HG02763 (cell line): Measurements from ENCODE around the gene ACVR1B.
A peak's percentile ranks its signal among the peaks of the same experiment; 100 is the strongest.

Source experiments
- ATAC-seq: cut with Tn5 transposase; IDR thresholded peaks from one replicate; pipeline ENCODE4 v1.9.1; 2021; ENCODE audit warnings: mild to moderate bottlenecking, moderate library complexity; ENCODE audit not compliant: unreplicated experiment

The ACVR1B gene

GRCh38 chr12:52020539-52021336 is 69.2 kb downstream of the ACVR1B start:
- ATAC-seq: no peak

GRCh38 chr12:52022841-52023181 is 71.3 kb downstream of the ACVR1B start:
- ATAC-seq: no peak

- ATAC-seq: no peak
Measured at GRCh38 chr12:52023182-52023975, 71.9 kb downstream of the ACVR1B start.

- no peak for ATAC-seq
Measured at GRCh38 chr12:52023976-52024688, 72.6 kb downstream of the ACVR1B start.

GRCh38 chr12:52024845-52025230 is 73.3 kb downstream of the ACVR1B start:
- no peak for ATAC-seq

GRCh38 chr12:52026263-52026662 is 74.8 kb downstream of the ACVR1B start:
- no peak for ATAC-seq

- no peak for ATAC-seq
Measured at GRCh38 chr12:52027085-52027843, 75.8 kb downstream of the ACVR1B start.

GRCh38 chr12:52029685-52030084 is 78.2 kb downstream of the ACVR1B start:
- ATAC-seq: no peak

GRCh38 chr12:52032446-52032803 is 80.9 kb downstream of the ACVR1B start:
- no peak for ATAC-seq

- peak; percentile 91 for ATAC-seq
Measured at GRCh38 chr12:52032804-52033445, 81.4 kb downstream of the ACVR1B start.

GRCh38 chr12:52033446-52034140 is 82.1 kb downstream of the ACVR1B start:
- no peak for ATAC-seq

GRCh38 chr12:52035190-52035589 is 83.7 kb downstream of the ACVR1B start:
- ATAC-seq: no peak

- no peak for ATAC-seq
Measured at GRCh38 chr12:52035926-52036325, 84.4 kb downstream of the ACVR1B start.

GRCh38 chr12:52036587-52037171 is 85.2 kb downstream of the ACVR1B start:
- peak; percentile 35 for ATAC-seq

- no peak for ATAC-seq
Measured at GRCh38 chr12:52037248-52037861, 85.9 kb downstream of the ACVR1B start.

- ATAC-seq: no peak
Measured at GRCh38 chr12:52038447-52038846, 86.9 kb downstream of the ACVR1B start.

GRCh38 chr12:52041035-52041434 is 89.5 kb downstream of the ACVR1B start:
- no peak for ATAC-seq

- ATAC-seq: no peak
Measured at GRCh38 chr12:52041695-52042123, 90.2 kb downstream of the ACVR1B start.
